ENCODE data around the gene PRR13.
"Not testable (repeated sequence)": the region's sequence is repeated elsewhere in the genome, so short reads cannot be mapped to it uniquely, and the experiment has no call there.

- TF ChIP-seq CTCF (conservative IDR thresholded peaks at IDR 0.05; ENCODE audit: low read depth, low read length); EZH2 (IDR thresholded peaks at IDR 0.05; ENCODE audit: borderline replicate concordance, low read depth, low read length, poor library complexity, severe bottlenecking): not testable (repeated sequence)
These were observed 19.3 kb upstream of the PRR13 start for GRCh38 chr12:53422247-53422646.

All from A673 (cell line).